ENCODE results near the gene EVI2B. TPM values are rescaled to one million over a fixed set of nuclear protein-coding genes. Genes with fewer than 3 reads are reported as not detected.

The EVI2B gene
- total RNA-seq, 1 donor from 2014 or later: not detected

GRCh38 chr17:31308372-31309334, 5.2 kb downstream of the EVI2B start:
- Histone ChIP-seq H3K36me3 (no peaks in the 10 kb centered on the region), H2AFZ (replicated peaks) (no peak overlapping the region), H3K27ac (no peak overlapping the region), H4K20me1 (ENCODE audit: low read depth) (no peaks in the 10 kb centered on the region), H3K4me2 (no peak overlapping the region), H3K9me3 (ENCODE audit: low read depth) (no peaks in the 10 kb centered on the region), H3K79me2 (ENCODE audit: low read depth) (no peaks in the 10 kb centered on the region), H3K27me3 (no peaks in the 10 kb centered on the region), H3K4me3 (no peak overlapping the region), H3K4me1 (no peaks in the 10 kb centered on the region), H3F3A (ENCODE audit: low read depth) (no peaks in the 10 kb centered on the region), H3K9ac (no peak overlapping the region)
- Mint-ChIP-seq H3K27me3 (ENCODE audit: insufficient read depth, low read depth) (peaks cover 3% of the 10 kb centered on the region), H3K36me3 (peaks cover 6% of the 10 kb centered on the region), H3K4me3 (no peak overlapping the region), H3K4me1 (no peaks in the 10 kb centered on the region), H3K27ac (no peak overlapping the region), H3K9me3 (peaks cover 3% of the 10 kb centered on the region)
- no peak for TF ChIP-seq EZH2phosphoT487 (IDR thresholded peaks at IDR 0.05)
- TF ChIP-seq EZH2 (IDR thresholded peaks at IDR 0.05): no peak
- TF ChIP-seq, protein P1, sequence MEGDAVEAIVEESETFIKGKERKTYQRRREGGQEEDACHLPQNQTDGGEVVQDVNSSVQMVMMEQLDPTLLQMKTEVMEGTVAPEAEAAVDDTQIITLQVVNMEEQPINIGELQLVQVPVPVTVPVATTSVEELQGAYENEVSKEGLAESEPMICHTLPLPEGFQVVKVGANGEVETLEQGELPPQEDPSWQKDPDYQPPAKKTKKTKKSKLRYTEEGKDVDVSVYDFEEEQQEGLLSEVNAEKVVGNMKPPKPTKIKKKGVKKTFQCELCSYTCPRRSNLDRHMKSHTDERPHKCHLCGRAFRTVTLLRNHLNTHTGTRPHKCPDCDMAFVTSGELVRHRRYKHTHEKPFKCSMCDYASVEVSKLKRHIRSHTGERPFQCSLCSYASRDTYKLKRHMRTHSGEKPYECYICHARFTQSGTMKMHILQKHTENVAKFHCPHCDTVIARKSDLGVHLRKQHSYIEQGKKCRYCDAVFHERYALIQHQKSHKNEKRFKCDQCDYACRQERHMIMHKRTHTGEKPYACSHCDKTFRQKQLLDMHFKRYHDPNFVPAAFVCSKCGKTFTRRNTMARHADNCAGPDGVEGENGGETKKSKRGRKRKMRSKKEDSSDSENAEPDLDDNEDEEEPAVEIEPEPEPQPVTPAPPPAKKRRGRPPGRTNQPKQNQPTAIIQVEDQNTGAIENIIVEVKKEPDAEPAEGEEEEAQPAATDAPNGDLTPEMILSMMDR (IDR thresholded peaks at IDR 0.05): no peak
- no peak for DNase-seq (ENCODE audit: low spot score)

DNA sequence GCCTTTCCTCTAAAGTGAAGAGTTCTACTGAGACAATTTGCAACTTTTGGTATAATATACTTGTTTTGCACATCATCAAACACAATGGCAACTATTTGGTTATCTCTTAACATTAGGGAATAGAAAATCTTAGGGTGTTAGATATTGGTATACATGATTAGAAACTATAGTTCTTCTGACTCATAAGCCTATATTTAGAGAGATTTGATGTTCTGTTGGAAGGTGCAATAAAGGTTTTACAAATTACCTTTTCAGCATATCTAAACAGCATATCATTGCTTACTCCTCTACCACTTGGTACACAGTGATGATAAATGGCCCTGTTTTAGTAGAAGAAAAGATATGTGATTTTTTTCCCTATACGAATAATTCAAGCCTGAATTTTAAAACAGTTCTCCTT, 6.2 kb downstream of the EVI2B start:
- Mint-ChIP-seq H3K36me3 (peaks cover 8% of the 10 kb centered on the region), H3K4me1 (no peaks in the 10 kb centered on the region), H3K27me3 (ENCODE audit: insufficient read depth, low read depth) (peaks cover 3% of the 10 kb centered on the region), H3K27ac (no peak overlapping the region), H3K9me3 (peaks cover 3% of the 10 kb centered on the region), H3K4me3 (no peak overlapping the region)
- H3K79me2 ChIP-seq (ENCODE audit: low read depth): no peaks in the 10 kb centered on the region
- no peak overlapping the region for H3K9ac ChIP-seq
- H3K36me3 ChIP-seq: no peaks in the 10 kb centered on the region
- no peaks in the 10 kb centered on the region for H3K27me3 ChIP-seq
- no peak overlapping the region for H3K4me2 ChIP-seq
- no peak for DNase-seq (ENCODE audit: low spot score)
- no peaks in the 10 kb centered on the region for H3F3A ChIP-seq (ENCODE audit: low read depth)
- TF ChIP-seq EZH2phosphoT487 (IDR thresholded peaks at IDR 0.05): no peak
- H3K27ac ChIP-seq: no peak overlapping the region
- no peaks in the 10 kb centered on the region for H3K9me3 ChIP-seq (ENCODE audit: low read depth)
- H2AFZ ChIP-seq (replicated peaks): no peak overlapping the region
- H4K20me1 ChIP-seq (ENCODE audit: low read depth): no peaks in the 10 kb centered on the region
- no peaks in the 10 kb centered on the region for H3K4me1 ChIP-seq
- H3K4me3 ChIP-seq: no peak overlapping the region

DNA sequence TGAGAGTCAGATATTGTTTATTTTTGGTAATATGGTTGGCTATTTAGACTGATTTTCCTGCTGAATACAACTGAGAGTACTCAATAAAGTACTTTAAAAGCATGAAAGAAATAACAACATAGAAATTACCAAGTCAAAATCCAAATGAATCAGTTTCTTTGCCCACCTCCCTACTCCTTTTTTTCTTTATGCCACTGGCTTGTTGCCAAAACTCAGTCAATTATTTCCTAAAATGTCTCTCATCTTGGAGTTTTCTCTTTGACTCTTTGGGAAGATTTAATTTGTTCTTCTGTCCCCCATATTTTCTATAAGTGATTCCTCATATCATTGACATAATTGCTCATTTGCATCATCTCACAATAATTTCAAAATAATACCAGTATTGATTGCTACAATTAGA, 14.2 kb downstream of the EVI2B start:
- Histone ChIP-seq H3K79me2 (ENCODE audit: low read depth) (no peaks in the 10 kb centered on the region), H3K9me3 (ENCODE audit: low read depth) (no peaks in the 10 kb centered on the region), H3K4me2 (no peak overlapping the region), H2AFZ (replicated peaks) (no peak overlapping the region), H3K9ac (no peak overlapping the region), H3K27me3 (no peaks in the 10 kb centered on the region), H4K20me1 (ENCODE audit: low read depth) (no peaks in the 10 kb centered on the region), H3K4me3 (no peak overlapping the region), H3K4me1 (peaks cover 22% of the 10 kb centered on the region), H3F3A (ENCODE audit: low read depth) (no peaks in the 10 kb centered on the region), H3K27ac (no peak overlapping the region), H3K36me3 (no peaks in the 10 kb centered on the region)
- no peak for DNase-seq (ENCODE audit: low spot score)
- no peak overlapping the region for H3K27ac Mint-ChIP-seq
- TF ChIP-seq EZH2 (IDR thresholded peaks at IDR 0.05) (no peak), EZH2phosphoT487 (IDR thresholded peaks at IDR 0.05) (no peak)
- TF ChIP-seq, protein P1 (IDR thresholded peaks at IDR 0.05): no peak
- H3K9me3 Mint-ChIP-seq: no peaks in the 10 kb centered on the region
- no peak overlapping the region for H3K4me3 Mint-ChIP-seq
- H3K4me1 Mint-ChIP-seq: peaks cover 3% of the 10 kb centered on the region
- peaks cover 4% of the 10 kb centered on the region for H3K36me3 Mint-ChIP-seq
- no peaks in the 10 kb centered on the region for H3K27me3 Mint-ChIP-seq (ENCODE audit: insufficient read depth, low read depth)

- peak; percentile 30 for DNase-seq (ENCODE audit: low spot score)
- Histone ChIP-seq H3K79me2 (ENCODE audit: low read depth) (no peaks in the 10 kb centered on the region), H3K9me3 (ENCODE audit: low read depth) (no peaks in the 10 kb centered on the region), H3K4me2 (peak within 1 kb of the TSS; percentile 8), H3K4me3 (no peak within 1 kb of the TSS), H3F3A (ENCODE audit: low read depth) (no peaks in the 10 kb centered on the region), H3K27ac (peak within 1 kb of the TSS; percentile 15), H3K36me3 (no peaks in the 10 kb centered on the region), H4K20me1 (ENCODE audit: low read depth) (no peaks in the 10 kb centered on the region), H3K9ac (no peak within 1 kb of the TSS), H3K27me3 (no peaks in the 10 kb centered on the region), H3K4me1 (peaks cover 22% of the 10 kb centered on the region), H2AFZ (replicated peaks) (no peak within 1 kb of the TSS)
- Mint-ChIP-seq H3K27ac (no peak within 1 kb of the TSS), H3K9me3 (no peaks in the 10 kb centered on the region), H3K36me3 (no peaks in the 10 kb centered on the region), H3K4me3 (no peak within 1 kb of the TSS), H3K27me3 (ENCODE audit: insufficient read depth, low read depth) (no peaks in the 10 kb centered on the region), H3K4me1 (peaks cover 3% of the 10 kb centered on the region)
- TF ChIP-seq, protein P1 (IDR thresholded peaks at IDR 0.05): no peak
- TF ChIP-seq EZH2 (IDR thresholded peaks at IDR 0.05) (no peak), EZH2phosphoT487 (IDR thresholded peaks at IDR 0.05) (no peak)
Measured at GRCh38 chr17:31297090-31297489, 16.8 kb downstream of the EVI2B start, which contains the start of gene OMG. Gene OMG (minus strand): TSS chr17:31297239. CDS start chr17:31296331, 908 bp downstream.
